ENCODE measurements around the gene PSMG3. TPM values are rescaled to one million over a fixed set of nuclear protein-coding genes. Genes with fewer than 3 reads are reported as not detected.

Gene PSMG3
- total RNA-seq, 2 donors from 2014 or later, result 29.3 to 35.0 TPM

- ATAC-seq (no peak), DNase-seq (no peak)
- intact Hi-C loops (cut with DNase I, micrococcal nuclease), result no loop called here
Observed at GRCh38 chr7:1598286-1598685, 28.5 kb upstream of the PSMG3 start.

DNA sequence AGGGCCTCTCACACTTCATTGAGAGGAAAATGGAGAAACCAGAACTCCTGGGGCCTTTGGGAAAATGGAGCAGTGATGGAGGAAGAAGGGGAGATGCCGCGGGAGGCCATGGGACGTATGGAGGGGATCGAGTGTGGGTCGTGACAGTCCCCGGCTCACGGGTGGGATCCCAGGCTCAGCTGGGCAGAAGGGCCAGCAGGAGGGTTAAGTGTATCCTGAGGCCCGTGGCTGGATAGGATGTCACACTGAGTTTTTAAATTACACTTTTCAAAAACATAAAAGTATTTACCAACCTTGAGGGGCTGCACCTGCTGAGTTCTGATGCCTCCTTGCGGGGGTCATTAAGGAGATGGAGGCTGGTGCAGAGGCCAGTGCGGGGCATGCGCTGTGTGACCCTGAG lies 28.0 kb upstream of the PSMG3 start:
- ATAC-seq (no peak), DNase-seq (no peak)
- intact Hi-C loops (cut with DNase I, micrococcal nuclease), result no loop called here

DNA sequence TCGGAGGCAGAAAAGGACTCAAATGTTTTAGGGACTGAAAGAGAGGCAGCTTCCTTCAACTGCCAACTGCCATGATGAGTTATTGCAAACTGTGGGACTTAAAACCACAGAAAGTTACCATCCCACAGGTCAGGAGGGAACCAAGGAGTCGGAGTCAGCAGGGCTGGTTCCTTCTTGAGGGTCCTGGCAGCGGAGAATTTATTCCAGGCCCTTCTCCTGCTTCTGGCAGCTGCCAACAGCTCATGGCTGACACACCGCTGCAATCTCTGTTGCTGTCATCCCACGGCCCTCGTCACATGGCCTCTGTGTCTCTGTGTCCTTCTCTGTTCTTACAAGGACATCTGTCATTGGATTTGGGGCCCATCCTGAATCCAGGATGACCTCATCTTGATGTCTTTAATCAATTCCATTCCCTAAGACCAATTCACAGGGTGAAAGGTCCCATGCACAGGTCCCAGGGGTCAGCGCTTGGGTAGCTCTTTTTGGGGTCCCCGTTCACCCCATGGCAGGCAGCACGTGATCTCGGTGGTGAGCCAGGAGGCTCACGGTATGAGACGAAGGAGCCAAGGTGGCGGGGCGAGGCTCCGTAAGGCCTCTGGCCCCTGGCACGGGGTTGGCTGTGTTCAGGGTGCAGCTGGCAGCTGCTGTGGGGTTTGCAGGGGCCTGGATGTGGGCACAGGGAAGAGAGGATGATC lies 27.4 kb upstream of the PSMG3 start:
- ATAC-seq, result no peak
- intact Hi-C loops (cut with DNase I, micrococcal nuclease), result no loop called here

DNA sequence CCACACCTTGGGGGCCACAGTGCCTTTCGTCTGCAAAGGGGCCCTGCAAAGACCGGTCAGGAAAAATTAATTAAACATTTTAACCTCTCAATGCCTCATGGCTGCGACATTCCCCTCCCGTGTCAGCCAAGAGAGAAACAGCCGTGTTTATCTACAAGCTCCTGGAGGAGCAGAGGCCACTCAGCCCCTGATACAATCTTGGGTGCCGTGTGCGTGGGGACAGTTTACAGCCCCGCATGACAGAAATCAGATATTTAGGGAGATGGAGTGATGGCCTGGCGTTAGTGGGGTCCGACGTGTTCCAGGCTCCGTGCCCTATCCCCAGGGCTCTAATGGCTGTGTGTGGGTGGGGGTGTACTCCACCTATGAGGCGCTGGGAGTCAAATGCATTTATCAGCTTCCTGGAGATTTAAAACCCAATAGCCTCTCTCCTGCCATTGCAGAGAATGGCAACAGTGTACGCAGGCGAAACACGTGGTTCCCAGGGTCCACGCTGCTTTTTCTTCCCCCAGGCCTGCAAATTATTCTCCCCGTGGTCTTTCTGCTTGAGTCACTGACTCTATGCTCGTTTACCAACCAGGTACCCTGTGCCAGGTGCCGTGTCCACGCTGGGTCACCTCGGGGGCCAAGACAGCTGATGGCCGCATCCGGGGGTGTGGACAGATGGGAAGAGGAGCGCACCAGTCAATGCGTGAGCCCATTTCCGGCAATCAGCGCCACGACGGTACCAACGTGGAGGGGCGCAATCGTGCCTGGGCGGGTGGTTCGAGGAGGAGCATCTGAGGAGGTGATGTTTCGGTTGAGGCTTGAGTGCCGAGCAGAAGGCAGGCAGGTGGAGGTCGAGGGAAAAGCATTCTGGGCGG lies 26.6 kb upstream of the PSMG3 start:
- no peak for DNase-seq
- intact Hi-C loops (cut with DNase I, micrococcal nuclease), result no loop called here
- ATAC-seq, result no peak

More for the DNA sequence above, 27.4 kb upstream of the PSMG3 start:
- DNase-seq, result no peak

DNA sequence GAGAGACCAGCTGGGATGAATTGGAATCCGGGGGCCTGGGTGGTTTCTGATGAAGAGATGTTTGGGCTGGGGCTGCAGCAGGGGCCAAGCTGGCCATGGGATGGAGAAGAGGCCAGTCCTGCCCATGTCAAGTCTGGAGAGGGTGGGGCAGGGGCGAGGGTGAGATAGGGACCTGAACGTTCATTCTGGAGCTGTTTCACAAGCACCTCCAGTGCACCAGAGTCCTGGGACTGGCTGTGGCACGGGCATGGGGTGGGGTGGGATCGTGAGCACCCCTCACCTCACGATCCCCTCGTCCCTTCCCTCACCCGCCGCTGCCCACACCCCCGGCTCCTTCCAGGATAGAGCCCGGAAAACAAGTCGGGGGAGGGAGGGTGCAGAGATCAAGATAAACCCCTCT lies 25.8 kb upstream of the PSMG3 start:
- no peak for ATAC-seq
- intact Hi-C loops (cut with DNase I, micrococcal nuclease), result no loop called here

GRCh38 chr7:1595027-1595426 lies 25.2 kb upstream of the PSMG3 start:
- ATAC-seq (no peak), DNase-seq (no peak)
- intact Hi-C loops (cut with DNase I, micrococcal nuclease), result no loop called here

More for the DNA sequence above, 25.8 kb upstream of the PSMG3 start:
- no peak for DNase-seq

DNA sequence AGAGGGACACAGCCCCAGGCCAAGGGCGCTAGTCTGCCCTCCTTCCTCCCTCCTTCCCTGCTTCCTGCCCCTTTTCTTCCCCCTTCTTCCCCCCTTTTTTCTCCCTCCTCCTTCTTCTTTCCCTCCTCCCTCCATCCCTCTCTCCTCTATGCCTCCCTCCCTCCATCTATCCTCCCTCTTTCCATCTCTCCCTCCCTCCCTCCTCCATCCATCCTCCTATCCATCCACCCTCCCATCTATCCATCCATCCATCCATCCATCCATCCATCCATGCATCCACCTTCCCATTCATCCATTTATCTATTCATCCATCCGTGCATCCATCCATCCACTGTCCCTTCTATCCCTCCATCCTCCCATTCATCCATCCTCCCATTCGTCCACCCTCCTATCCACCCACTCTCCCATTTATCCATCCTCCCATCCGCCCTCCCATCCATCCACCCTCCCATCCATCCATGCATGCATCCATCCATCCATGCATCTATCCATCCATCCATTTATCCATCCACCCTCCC lies 24.1 kb upstream of the PSMG3 start:
- no peak for ATAC-seq
- DNase-seq, result no peak
- intact Hi-C loops (cut with DNase I, micrococcal nuclease), result no loop called here

DNA sequence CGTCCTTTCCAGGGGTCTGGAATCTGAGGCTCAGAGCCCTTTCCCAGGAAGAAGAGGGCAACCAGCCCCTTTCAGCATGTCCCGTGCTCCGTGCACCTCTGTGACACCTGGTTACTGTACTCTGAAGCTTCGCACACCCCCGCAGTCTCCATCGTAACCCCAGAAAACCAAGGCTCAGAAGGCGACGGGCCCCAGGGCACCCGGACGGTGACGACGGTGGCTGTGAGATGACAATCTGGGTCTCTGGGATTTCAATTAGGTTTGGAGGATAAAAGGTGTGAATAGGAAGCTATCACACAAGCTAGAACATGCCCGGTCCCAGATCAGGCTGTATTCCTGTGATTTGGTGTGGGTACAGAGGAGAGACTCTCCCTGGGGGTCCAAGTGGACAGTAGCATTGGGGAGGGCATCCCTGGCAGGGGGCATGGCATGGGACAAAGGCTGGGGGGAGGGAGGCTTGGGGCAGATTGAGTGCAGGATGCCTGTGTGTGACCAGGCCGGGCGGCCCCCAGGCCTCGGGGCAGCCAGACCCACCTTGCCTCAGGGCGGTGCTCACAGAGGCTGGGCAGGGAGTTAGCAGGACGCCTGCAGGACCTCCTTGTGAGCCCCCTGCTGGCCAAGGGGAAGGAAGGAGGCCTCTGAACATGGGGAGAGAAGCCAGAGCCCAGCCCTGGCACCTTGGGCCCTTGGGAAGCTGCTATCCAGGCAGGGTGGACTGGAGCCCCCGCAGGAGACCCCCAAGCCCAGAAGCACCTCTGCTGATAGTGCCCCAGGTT lies 23.4 kb upstream of the PSMG3 start:
- intact Hi-C loops (cut with DNase I, micrococcal nuclease), result no loop called here
- DNase-seq (no peak), ATAC-seq (peak; percentile 28)

- intact Hi-C loops (cut with DNase I, micrococcal nuclease), result no loop called here
- ATAC-seq (no peak), DNase-seq (no peak)
Observed at GRCh38 chr7:1592299-1592871, 22.6 kb upstream of the PSMG3 start.

GRCh38 chr7:1591876-1592275 lies 22.0 kb upstream of the PSMG3 start:
- intact Hi-C loops (cut with DNase I, micrococcal nuclease), result no loop called here
- ATAC-seq, result no peak
- no peak for DNase-seq

- no peak for DNase-seq
- intact Hi-C loops (cut with DNase I, micrococcal nuclease), result no loop called here
- no peak for ATAC-seq
Observed at GRCh38 chr7:1591396-1591795, 21.6 kb upstream of the PSMG3 start.

GRCh38 chr7:1590887-1591286 lies 21.1 kb upstream of the PSMG3 start:
- intact Hi-C loops (cut with DNase I, micrococcal nuclease), result no loop called here
- ATAC-seq, result no peak
- no peak for DNase-seq

GRCh38 chr7:1590476-1590875 lies 20.6 kb upstream of the PSMG3 start:
- intact Hi-C loops (cut with DNase I, micrococcal nuclease), result no loop called here
- DNase-seq, result no peak
- no peak for ATAC-seq

DNA sequence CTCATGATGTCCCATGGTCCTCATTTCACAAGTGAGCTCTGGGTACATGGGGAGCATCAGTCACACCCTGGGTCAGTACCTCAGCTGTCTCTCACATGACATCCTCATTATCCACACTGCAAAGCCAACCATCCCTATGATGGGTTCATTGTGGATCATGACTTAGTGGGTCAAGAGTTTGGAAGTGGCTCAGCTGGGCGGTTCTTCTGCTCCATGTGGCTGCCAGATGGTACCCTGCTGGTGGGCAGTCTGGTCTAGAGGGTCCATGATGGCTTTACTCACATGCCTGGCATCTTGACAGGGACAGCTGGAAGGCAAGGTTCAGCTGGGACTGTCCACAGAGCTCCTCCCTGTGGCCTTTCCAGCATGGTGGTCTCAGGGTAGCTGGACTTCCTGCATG lies 19.1 kb upstream of the PSMG3 start:
- DNase-seq (no peak), ATAC-seq (no peak)
- intact Hi-C loops (cut with DNase I, micrococcal nuclease), result no loop called here

DNA sequence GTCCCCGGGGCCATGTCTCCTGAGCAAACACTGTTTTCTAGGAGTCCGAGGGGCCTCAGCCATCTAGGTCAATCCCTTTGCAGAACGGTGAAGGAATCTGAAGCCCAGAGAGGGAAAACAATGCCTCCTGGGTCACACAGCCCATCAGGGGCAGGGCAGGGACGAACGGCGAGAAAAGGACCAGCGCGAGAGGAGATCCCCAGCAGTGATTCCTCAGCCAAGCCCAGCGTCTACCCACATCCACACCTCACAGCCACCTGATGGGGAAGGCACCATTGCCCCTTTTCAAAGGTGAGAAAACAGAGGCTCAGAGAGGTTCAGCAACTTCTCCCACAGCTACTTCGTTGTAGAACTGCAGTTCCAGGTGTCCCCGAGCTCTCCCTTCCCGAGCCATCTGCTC lies 17.9 kb upstream of the PSMG3 start:
- intact Hi-C loops (cut with DNase I, micrococcal nuclease), result no loop called here
- ATAC-seq, result no peak
- DNase-seq, result no peak

DNA sequence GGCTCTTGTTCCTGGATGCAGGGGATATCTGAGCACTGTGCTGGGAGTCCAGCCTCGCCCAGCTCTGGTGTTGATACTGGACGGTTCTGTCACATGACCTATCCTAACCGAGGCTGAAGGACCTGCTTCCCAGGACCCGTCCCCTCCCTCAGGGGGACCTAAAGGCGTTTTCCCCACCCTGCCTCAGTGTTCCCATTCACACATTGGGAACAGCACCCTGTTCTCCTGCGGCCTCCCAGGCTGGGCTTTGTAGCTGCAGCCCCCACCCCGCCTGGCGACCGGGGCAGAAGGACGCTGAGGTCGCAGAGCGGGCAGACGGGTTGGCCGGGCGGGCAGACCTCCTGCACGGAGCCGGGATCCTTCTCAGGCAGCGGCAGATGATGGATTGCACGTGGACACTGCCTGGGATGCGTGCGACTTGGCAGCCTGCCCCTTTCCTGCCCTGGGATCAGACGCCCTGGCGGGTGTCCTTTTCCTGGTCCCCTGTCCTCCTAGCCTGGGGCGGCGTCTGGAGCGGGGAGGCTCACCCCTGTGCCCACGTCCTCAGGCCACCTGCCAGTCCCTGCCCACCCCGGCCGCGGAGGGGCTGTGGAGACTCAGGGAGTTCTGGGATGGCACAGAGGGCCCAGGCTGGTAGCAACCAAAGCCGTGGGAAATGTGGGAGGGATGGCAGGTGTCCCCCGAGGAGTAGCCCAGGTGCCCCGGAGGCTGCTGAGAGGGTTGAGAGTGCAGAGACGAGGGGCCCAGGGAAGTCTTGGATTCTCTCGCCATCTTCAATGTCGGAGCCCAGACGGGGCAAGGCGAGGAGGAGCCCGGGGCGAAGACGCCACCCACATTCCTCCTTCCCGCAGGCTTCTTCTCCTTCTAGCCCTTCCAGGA lies 17.2 kb upstream of the PSMG3 start:
- ATAC-seq (no peak), DNase-seq (no peak)
- intact Hi-C loops (cut with DNase I, micrococcal nuclease), result no loop called here

DNA sequence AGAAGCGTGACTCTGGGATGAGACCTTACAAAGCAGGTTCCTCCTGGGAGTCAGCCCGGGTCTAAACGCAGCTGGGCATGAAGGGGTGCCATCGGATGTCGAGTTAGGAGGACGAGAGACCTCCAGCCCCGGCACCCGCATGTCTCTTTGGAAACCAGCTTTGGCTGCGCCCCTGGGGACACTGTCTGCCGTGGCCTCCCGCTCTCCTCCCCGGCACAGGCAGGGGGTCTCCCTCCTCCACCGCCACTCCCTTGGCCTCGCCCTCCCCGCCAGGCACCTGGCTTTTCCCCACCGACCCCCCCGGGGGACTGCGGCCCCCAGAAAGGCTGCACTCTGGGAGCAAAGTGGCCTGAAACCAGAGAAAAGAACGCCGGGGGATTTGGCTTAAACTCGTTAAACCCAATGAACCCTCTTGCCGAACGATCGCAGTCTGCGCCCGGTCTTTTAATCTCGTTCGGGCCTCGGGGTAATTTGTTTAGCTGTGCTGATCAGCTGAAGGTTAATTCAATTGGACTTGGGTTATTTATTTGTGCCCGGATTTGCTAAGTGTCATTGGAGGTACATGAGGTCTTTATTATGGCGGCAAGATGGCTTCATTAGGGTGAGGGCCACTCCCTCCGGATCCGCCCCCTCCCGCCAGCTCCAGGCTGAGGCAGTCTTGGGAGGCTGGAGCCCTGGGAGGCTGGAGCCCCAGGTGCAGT lies 16.4 kb upstream of the PSMG3 start:
- DNase-seq, result no peak
- no peak for ATAC-seq
- intact Hi-C loops (cut with DNase I, micrococcal nuclease), result no loop called here

All from left colon (tissue), 2 donors.